Measurements from ENCODE around the gene SPIRE2. TPM values are rescaled to one million over a fixed set of nuclear protein-coding genes. Genes with fewer than 3 reads are reported as not detected.
A peak's percentile ranks its signal among the peaks of the same experiment; 100 is the strongest.

SPIRE2 gene
- total and polyA plus RNA-seq, 2 of the 4 experiments (the other 2 are of a cell fraction), result 0.72 to 1.9 TPM

DNA sequence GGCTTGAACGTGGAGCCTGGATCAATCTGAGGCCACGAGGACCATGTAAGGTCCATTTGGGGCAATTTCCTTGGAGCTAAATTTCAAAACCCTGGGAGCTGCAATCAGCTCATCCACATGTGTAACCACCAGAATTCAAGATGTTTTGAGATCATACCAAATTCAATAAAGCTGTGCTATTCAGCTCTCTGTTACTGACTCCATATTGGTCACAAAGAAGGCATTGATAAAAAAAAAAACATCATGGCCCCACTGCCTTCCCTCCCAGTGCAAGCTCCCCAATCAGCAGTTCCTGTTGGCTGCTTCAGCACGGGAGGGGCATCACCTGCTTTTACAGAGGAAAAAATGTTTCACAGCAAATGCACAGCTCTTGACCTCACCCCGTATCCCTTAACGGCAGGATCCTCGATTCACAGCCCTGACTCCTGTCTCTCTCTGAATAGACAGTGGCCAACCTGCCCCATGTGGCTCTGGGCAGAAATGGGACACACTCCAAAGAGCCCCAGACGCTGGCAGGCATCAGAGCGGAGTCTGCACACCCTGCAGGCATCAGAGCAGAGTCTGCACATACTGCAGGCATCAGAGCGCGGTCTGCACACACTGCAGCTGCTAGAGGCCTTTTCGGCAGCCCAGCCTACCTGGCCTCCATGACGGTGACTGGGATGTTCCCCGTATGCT, 48.9 kb upstream of the SPIRE2 start:
- intact Hi-C loops (cut with micrococcal nuclease), result no loop called here

More for the DNA sequence above, 48.9 kb upstream of the SPIRE2 start:
- H3K18ac ChIP-seq (ENCODE audit: low read depth, low read length), result no peak overlapping the region
- no peak overlapping the region for H2BK5ac ChIP-seq (ENCODE audit: low read depth, low read length, poor library complexity, severe bottlenecking)
- H2BK20ac ChIP-seq (ENCODE audit: low read depth, low read length), result no peak overlapping the region
- H2AFZ ChIP-seq (replicated peaks; ENCODE audit: low read length, poor library complexity), result no peak overlapping the region
- dilution Hi-C loops (cut with HindIII; ENCODE audit: low sequenced_read_pairs, unreplicated experiment) (no loop called here), in situ Hi-C loops (cut with MboI; ENCODE audit: low sequenced_read_pairs) (no loop called here)
- ChIA-PET POLR2A (ENCODE audit: unreplicated experiment) (no interaction called here), CTCF (no interaction called here)
- no peak overlapping the region for H3K56ac ChIP-seq (ENCODE audit: extremely low read depth, insufficient read depth, low read length)
- H2AK5ac ChIP-seq (ENCODE audit: low read depth, low read length), result no peak overlapping the region
- no peaks in the 10 kb centered on the region for H3K9me1 ChIP-seq (ENCODE audit: insufficient read depth, low read length)
- TF ChIP-seq BHLHE40 (IDR thresholded peaks at IDR 0.05; ENCODE audit: low read depth, low read length), result no peak
- TF ChIP-seq RFX5 (IDR thresholded peaks at IDR 0.05; ENCODE audit: low read depth, low read length), result no peak
- TF ChIP-seq MAZ (IDR thresholded peaks at IDR 0.05; ENCODE audit: borderline replicate concordance, low read depth, low read length), result no peak
- no peak for TF ChIP-seq FOS (IDR thresholded peaks at IDR 0.05; ENCODE audit: low read depth, low read length)
- no peak for TF ChIP-seq POLR2A (IDR thresholded peaks at IDR 0.05; ENCODE audit: low read depth, low read length)
- no peak for TF ChIP-seq MXI1 (IDR thresholded peaks at IDR 0.05; ENCODE audit: borderline replicate concordance, low read depth, low read length)
- TF ChIP-seq NFE2L2 (IDR thresholded peaks at IDR 0.05; ENCODE audit: low read depth, low read length), result no peak
- no peak for TF ChIP-seq CEBPB (IDR thresholded peaks at IDR 0.05; ENCODE audit: low read depth, low read length)
- TF ChIP-seq, protein P1, sequence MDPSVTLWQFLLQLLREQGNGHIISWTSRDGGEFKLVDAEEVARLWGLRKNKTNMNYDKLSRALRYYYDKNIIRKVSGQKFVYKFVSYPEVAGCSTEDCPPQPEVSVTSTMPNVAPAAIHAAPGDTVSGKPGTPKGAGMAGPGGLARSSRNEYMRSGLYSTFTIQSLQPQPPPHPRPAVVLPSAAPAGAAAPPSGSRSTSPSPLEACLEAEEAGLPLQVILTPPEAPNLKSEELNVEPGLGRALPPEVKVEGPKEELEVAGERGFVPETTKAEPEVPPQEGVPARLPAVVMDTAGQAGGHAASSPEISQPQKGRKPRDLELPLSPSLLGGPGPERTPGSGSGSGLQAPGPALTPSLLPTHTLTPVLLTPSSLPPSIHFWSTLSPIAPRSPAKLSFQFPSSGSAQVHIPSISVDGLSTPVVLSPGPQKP (IDR thresholded peaks at IDR 0.05; ENCODE audit: borderline replicate concordance, low read depth, low read length), result no peak
- no peak for TF ChIP-seq MAFK (IDR thresholded peaks at IDR 0.05; ENCODE audit: low read depth, low read length)
- TF ChIP-seq RCOR1 (IDR thresholded peaks at IDR 0.05; ENCODE audit: insufficient replicate concordance, low read length), result no peak
- TF ChIP-seq RAD21 (IDR thresholded peaks at IDR 0.05; ENCODE audit: low read length), result no peak
- no peak for TF ChIP-seq CHD1 (IDR thresholded peaks at IDR 0.05; ENCODE audit: low read depth, low read length)
- TF ChIP-seq, protein P2, sequence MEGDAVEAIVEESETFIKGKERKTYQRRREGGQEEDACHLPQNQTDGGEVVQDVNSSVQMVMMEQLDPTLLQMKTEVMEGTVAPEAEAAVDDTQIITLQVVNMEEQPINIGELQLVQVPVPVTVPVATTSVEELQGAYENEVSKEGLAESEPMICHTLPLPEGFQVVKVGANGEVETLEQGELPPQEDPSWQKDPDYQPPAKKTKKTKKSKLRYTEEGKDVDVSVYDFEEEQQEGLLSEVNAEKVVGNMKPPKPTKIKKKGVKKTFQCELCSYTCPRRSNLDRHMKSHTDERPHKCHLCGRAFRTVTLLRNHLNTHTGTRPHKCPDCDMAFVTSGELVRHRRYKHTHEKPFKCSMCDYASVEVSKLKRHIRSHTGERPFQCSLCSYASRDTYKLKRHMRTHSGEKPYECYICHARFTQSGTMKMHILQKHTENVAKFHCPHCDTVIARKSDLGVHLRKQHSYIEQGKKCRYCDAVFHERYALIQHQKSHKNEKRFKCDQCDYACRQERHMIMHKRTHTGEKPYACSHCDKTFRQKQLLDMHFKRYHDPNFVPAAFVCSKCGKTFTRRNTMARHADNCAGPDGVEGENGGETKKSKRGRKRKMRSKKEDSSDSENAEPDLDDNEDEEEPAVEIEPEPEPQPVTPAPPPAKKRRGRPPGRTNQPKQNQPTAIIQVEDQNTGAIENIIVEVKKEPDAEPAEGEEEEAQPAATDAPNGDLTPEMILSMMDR (conservative IDR thresholded peaks at IDR 0.05; ENCODE audit: low read depth, low read length), result no peak
- TF ChIP-seq SMC3 (IDR thresholded peaks at IDR 0.05; ENCODE audit: low read depth, low read length), result no peak
- TF ChIP-seq, protein P3, sequence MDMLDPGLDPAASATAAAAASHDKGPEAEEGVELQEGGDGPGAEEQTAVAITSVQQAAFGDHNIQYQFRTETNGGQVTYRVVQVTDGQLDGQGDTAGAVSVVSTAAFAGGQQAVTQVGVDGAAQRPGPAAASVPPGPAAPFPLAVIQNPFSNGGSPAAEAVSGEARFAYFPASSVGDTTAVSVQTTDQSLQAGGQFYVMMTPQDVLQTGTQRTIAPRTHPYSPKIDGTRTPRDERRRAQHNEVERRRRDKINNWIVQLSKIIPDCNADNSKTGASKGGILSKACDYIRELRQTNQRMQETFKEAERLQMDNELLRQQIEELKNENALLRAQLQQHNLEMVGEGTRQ (IDR thresholded peaks at IDR 0.05; ENCODE audit: low read depth, low read length), result no peak
- no TSS peak for BruUV-seq (replicated peaks)
- ATAC-seq (ENCODE audit: low read depth), result no peak
- H3K4ac ChIP-seq (ENCODE audit: low read depth, low read length), result no peak overlapping the region
- H2AK9ac ChIP-seq (replicated peaks; ENCODE audit: low read depth, low read length, poor library complexity), result peak overlapping the region; percentile 52
- H4K20me1 ChIP-seq (ENCODE audit: insufficient read depth, low read length), result no peaks in the 10 kb centered on the region
- no peak overlapping the region for H4K5ac ChIP-seq (ENCODE audit: low read depth, low read length)
- H3K4me2 ChIP-seq (ENCODE audit: low read depth, low read length), result no peak overlapping the region
- H3K27ac ChIP-seq (ENCODE audit: insufficient read depth, low read length), result no peak overlapping the region
- WGBS, 2 experiments (ENCODE audit: extremely low coverage in 2 of 2, insufficient read length in 1 of 2), result 100% methylated on average over 11 of the region's 13 CpGs; no CpG with 5 or more reads in 1 of the 2 experiments
- H2BK120ac ChIP-seq (ENCODE audit: low read depth, low read length), result no peak overlapping the region
- no peaks in the 10 kb centered on the region for H3K4me1 ChIP-seq (ENCODE audit: control insufficient read depth, insufficient read depth, low read length)
- H3K9ac ChIP-seq (ENCODE audit: low read depth, low read length), result no peak overlapping the region
- H3K23ac ChIP-seq (ENCODE audit: low read depth, low read length), result no peak overlapping the region
- no peaks in the 10 kb centered on the region for H3K27me3 ChIP-seq (ENCODE audit: control insufficient read depth, insufficient read depth, low read length)
- no peak overlapping the region for H4K8ac ChIP-seq (ENCODE audit: low read depth in 2 of 2, low read length in 2 of 2)
- no peak overlapping the region for H3K4me3 ChIP-seq (ENCODE audit: insufficient read depth, low read depth, low read length)
- peaks cover 45% of the 10 kb centered on the region for H3K36me3 ChIP-seq (ENCODE audit: control insufficient read depth, insufficient read depth, low read length)
- no peaks in the 10 kb centered on the region for H3K79me1 ChIP-seq (ENCODE audit: low read depth in 1 of 2, low read length in 2 of 2)
- H3K14ac ChIP-seq (replicated peaks; ENCODE audit: low read depth, low read length), result no peak overlapping the region
- H3K9me3 ChIP-seq (ENCODE audit: control insufficient read depth, insufficient read depth, low read length), result no peaks in the 10 kb centered on the region
- DNase-seq, result no peak
- H4K91ac ChIP-seq (ENCODE audit: insufficient read depth, low read depth, low read length), result no peak overlapping the region
- no peak overlapping the region for H2BK15ac ChIP-seq (ENCODE audit: low read depth, low read length)

Data from IMR-90 (cell line).